ENCODE data around the gene SPTBN1.

Gene SPTBN1

DNA sequence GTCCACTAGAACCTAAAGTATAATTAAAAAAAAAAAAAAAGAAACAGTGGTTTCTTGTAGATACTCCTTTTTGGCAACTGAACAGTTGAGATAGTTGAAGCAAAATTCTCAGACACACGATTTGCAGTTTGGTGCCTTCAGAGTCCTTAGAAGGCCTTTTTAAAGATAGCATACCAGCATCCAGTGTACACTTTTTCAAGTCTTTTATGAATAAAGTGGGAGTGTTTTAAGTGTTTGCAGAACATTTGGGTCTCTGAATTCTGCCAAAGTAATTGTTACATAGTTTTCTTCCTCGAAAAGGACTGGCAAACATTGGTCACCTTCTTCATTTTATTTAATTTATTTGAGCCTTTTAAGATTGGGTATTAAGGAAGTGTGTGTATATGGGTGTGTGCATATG, 62.3 kb downstream of the SPTBN1 start:
- DNase-seq (ENCODE audit: low spot score) = no peak

DNA sequence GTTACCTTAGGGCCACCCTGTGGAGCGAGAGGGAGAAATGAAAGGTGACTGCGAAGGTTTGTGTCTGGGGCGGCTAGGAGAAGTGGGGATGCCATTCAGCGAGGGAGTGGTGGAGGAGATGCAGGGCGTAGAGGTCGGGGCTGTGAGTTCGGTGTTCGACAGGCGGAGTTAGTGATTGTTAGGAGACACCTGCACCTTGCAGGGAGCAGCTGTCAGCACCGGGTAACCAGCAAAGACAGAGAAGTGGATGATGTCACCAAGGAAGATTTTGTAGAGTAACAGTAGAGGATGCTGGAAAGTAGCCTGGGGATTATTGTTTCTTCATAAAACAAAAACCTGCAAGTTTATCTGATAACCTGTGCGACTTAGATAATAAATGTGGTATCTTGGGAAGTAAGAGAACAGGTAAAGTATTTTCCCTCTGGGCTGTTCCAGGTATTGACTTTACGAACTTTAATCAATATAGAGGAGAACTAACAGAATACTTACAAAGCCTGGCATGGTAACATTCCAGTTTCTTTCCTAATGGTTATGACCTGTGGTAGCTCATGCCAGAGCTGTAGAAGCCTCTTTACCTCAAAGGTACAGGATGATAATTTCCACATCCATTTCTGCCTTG, 63.8 kb downstream of the SPTBN1 start:
- DNase-seq (ENCODE audit: low spot score) = no peak
- in situ Hi-C loops (cut with MboI; ENCODE audit: low pct_unique_long_range_greater_than_20kb, low sequenced_read_pairs, unreplicated experiment) = loop anchor here (10.0 to 25.0 kb wide), 2 partner anchors 185 to 317 kb away; no protein-coding TSS in a partner anchor
- TF ChIP-seq, protein P1, sequence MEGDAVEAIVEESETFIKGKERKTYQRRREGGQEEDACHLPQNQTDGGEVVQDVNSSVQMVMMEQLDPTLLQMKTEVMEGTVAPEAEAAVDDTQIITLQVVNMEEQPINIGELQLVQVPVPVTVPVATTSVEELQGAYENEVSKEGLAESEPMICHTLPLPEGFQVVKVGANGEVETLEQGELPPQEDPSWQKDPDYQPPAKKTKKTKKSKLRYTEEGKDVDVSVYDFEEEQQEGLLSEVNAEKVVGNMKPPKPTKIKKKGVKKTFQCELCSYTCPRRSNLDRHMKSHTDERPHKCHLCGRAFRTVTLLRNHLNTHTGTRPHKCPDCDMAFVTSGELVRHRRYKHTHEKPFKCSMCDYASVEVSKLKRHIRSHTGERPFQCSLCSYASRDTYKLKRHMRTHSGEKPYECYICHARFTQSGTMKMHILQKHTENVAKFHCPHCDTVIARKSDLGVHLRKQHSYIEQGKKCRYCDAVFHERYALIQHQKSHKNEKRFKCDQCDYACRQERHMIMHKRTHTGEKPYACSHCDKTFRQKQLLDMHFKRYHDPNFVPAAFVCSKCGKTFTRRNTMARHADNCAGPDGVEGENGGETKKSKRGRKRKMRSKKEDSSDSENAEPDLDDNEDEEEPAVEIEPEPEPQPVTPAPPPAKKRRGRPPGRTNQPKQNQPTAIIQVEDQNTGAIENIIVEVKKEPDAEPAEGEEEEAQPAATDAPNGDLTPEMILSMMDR (IDR thresholded peaks at IDR 0.05; ENCODE audit: extremely low read depth, insufficient read depth, missing control alignments) = no peak

More for the DNA sequence above, 62.3 kb downstream of the SPTBN1 start:
- in situ Hi-C loops (cut with MboI; ENCODE audit: low pct_unique_long_range_greater_than_20kb, low sequenced_read_pairs, unreplicated experiment) = loop anchor here (25.0 kb wide), 1 partner anchor 319 kb away; no protein-coding TSS in a partner anchor
- TF ChIP-seq, protein P1 (IDR thresholded peaks at IDR 0.05; ENCODE audit: extremely low read depth, insufficient read depth, missing control alignments) = no peak

DNA sequence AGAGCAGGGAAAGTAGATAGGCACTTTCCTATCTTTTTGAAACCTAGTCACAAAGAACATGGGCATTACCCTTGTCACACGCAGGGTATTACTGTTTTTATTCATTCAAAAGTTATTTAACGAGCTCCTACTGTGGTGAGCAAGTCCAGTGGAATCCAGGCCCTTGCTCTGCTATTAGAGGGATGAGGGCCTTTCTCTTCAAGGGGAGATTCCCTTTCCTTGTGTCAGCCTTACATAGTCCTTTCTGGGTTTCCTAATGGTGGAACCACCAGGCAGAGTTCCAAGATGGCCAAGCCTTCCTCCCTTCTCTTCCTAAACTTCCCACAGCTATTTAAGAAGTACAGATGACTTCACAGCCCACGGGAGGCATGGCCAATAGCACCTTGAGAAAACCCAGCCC, 64.6 kb downstream of the SPTBN1 start:
- TF ChIP-seq, protein P1 (IDR thresholded peaks at IDR 0.05; ENCODE audit: extremely low read depth, insufficient read depth, missing control alignments) = no peak
- in situ Hi-C loops (cut with MboI; ENCODE audit: low pct_unique_long_range_greater_than_20kb, low sequenced_read_pairs, unreplicated experiment) = loop anchor here (10.0 to 25.0 kb wide), 2 partner anchors 184 to 317 kb away; no protein-coding TSS in a partner anchor
- DNase-seq (ENCODE audit: low spot score) = no peak

DNA sequence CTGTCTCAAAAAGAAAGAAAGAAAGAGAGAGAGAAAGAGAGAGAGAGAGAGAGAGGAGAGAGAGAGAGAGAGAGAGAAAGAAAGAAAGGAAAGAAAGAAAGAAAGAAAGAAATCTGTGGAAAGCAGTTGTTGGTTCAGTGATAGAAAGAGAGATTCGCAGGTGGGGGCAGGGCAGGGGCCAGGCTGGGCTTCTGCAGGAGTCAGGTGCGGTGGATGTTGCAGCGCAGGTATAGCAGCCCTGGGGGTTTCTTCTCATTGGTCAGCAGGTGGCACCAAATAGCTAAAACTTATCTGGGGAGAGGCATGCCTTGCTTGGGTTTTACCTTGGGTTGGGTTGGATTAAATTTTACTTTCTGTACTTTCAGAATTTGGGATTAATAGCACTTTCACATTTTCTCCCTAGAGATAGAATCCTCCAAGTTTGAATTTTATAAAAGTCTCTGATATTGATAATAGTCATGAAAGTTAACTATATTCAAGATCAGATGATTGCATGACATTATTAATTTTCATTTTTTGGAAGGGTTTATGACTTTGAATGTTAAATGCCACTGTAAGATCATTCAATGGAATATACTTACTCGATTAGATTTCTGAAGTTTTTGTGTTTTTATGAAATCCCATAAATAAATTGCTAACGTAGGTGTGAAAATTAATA, 66.6 kb downstream of the SPTBN1 start:
- in situ Hi-C loops (cut with MboI; ENCODE audit: low pct_unique_long_range_greater_than_20kb, low sequenced_read_pairs, unreplicated experiment) = loop anchor here (10.0 to 25.0 kb wide), 2 partner anchors 182 to 315 kb away; no protein-coding TSS in a partner anchor
- TF ChIP-seq, protein P1 (IDR thresholded peaks at IDR 0.05; ENCODE audit: extremely low read depth, insufficient read depth, missing control alignments) = peak; percentile 71
- peak; percentile 63 for DNase-seq (ENCODE audit: low spot score)

DNA sequence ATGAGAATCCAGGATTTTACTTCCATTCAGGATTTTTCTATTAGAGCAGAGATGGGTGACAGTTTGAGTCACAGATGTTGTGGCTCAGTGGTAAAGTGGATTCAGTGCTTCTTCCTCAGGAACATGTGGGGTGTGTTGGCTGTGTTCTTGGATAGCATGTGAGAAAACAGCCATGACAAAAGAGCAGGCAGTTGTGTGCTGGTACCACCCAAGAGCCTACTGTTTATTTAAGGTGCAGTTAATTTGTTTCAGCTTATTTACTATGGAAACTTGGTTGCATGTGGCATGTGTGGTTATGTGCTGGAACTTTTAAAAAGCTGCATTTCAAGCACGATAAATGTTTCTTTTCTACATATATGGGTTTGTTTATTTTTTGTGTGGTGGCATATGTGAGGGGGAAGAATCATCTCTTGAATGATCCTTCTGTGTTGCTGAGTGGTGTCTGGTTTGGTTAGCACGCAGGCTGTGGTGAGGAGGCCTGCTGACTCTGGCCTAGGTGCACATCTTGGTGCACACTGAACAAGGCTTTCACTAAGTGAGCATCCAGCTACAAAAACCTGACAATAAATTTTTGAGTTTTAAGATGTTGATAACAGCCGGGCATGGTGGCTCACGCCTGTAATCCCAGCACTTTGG, 67.3 kb downstream of the SPTBN1 start:
- in situ Hi-C loops (cut with MboI; ENCODE audit: low pct_unique_long_range_greater_than_20kb, low sequenced_read_pairs, unreplicated experiment) = loop anchor here (10.0 to 25.0 kb wide), 2 partner anchors 181 to 314 kb away; no protein-coding TSS in a partner anchor
- no peak for DNase-seq (ENCODE audit: low spot score)
- TF ChIP-seq, protein P1 (IDR thresholded peaks at IDR 0.05; ENCODE audit: extremely low read depth, insufficient read depth, missing control alignments) = no peak

DNA sequence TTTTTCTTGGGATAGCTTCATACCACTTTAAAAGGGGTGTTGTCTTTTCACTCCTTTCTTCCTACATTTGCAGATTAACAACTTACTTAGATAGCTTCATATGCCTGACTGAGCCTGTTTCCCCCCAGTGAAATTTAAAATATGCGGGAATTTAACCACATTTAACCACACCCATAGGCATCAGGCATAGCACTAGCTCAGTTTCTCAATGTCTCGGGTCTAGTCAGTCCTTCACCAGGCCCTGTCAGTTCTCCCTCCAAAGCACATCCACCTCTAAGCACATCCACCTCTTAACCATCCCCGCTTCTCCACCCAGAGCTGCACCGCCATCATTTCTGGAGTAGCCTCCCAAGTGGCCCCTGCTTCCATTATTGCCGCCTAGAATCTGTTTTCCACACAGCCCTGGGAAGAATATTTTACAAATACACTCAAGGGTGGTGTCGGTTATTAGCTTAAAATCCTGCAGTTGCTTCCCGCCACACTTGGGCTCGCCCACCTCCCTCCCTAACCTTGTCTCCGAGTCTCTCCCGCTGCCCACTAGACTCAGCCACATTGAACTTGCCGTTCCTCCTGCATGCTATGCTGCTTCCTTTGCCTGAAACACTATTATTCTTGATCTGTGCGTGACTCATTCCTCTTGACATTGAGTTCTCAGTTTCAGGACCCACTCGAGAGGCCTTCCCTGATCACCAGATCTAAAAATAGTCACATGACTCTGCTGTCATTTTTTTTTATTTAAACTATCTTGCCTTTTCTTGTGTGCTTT, 68.3 kb downstream of the SPTBN1 start:
- in situ Hi-C loops (cut with MboI; ENCODE audit: low pct_unique_long_range_greater_than_20kb, low sequenced_read_pairs, unreplicated experiment) = loop anchor here (10.0 to 25.0 kb wide), 2 partner anchors 180 to 313 kb away; no protein-coding TSS in a partner anchor
- TF ChIP-seq, protein P1 (IDR thresholded peaks at IDR 0.05; ENCODE audit: extremely low read depth, insufficient read depth, missing control alignments) = no peak

More for the DNA sequence above, 68.3 kb downstream of the SPTBN1 start:
- DNase-seq (ENCODE audit: low spot score) = peak; percentile 56

Measured in GM13977 (cell line).